ENCODE results near the gene GPX7. TPM values are rescaled to one million over a fixed set of nuclear protein-coding genes. Genes with fewer than 3 reads are reported as not detected.

GPX7 gene
- total RNA-seq, 3 donors from 2014 or later: 17.8 to 24.7 (median 20.3) TPM

DNA sequence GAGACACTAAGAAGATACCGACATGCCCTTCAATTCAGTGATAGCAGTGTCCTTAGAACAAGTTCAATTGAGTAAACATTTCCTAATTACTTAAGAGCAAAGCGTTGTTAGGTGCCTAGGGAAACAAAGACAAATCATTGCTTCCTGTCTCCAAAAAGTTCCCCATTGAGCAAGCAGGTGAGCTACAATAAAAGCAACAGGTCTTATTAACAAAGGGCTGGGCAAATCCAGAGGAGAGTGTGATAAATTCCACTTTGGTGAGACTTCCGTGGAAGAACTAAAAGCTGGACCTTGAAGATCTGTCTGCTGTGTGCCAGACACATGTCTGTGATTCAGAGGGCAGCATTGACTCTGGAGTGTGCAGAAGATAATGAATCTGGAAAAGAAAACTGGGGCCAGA lies 47.4 kb upstream of the GPX7 start:
- TF ChIP-seq POLR2A (IDR thresholded peaks at IDR 0.05) (no peak), POLR2AphosphoS5 (IDR thresholded peaks at IDR 0.05) (no peak)
- TF ChIP-seq, protein P1, sequence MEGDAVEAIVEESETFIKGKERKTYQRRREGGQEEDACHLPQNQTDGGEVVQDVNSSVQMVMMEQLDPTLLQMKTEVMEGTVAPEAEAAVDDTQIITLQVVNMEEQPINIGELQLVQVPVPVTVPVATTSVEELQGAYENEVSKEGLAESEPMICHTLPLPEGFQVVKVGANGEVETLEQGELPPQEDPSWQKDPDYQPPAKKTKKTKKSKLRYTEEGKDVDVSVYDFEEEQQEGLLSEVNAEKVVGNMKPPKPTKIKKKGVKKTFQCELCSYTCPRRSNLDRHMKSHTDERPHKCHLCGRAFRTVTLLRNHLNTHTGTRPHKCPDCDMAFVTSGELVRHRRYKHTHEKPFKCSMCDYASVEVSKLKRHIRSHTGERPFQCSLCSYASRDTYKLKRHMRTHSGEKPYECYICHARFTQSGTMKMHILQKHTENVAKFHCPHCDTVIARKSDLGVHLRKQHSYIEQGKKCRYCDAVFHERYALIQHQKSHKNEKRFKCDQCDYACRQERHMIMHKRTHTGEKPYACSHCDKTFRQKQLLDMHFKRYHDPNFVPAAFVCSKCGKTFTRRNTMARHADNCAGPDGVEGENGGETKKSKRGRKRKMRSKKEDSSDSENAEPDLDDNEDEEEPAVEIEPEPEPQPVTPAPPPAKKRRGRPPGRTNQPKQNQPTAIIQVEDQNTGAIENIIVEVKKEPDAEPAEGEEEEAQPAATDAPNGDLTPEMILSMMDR (IDR thresholded peaks at IDR 0.05): no peak
- intact Hi-C loops (cut with DNase I; ENCODE audit: low total_unique reads): no loop called here
- no peaks in the 10 kb centered on the region for H3K9me3 ChIP-seq
- no peaks in the 10 kb centered on the region for H3K36me3 ChIP-seq
- H3K27me3 ChIP-seq: no peaks in the 10 kb centered on the region
- H3K4me1 ChIP-seq: no peaks in the 10 kb centered on the region
- no peak overlapping the region for H3K27ac ChIP-seq
- DNase-seq (ENCODE audit: low spot score in 2 of 2): no peak
- H3K4me3 ChIP-seq: no peak overlapping the region

GRCh38 chr1:52556641-52557360 lies 45.4 kb upstream of the GPX7 start:
- intact Hi-C loops (cut with DNase I; ENCODE audit: low total_unique reads): no loop called here
- H3K4me3 ChIP-seq: no peak overlapping the region
- H3K4me1 ChIP-seq: no peaks in the 10 kb centered on the region
- no peaks in the 10 kb centered on the region for H3K27me3 ChIP-seq
- no peaks in the 10 kb centered on the region for H3K9me3 ChIP-seq
- TF ChIP-seq POLR2A (IDR thresholded peaks at IDR 0.05): no peak
- TF ChIP-seq POLR2AphosphoS5 (IDR thresholded peaks at IDR 0.05): no peak
- TF ChIP-seq, protein P1 (IDR thresholded peaks at IDR 0.05): no peak
- no peak overlapping the region for H3K27ac ChIP-seq
- H3K36me3 ChIP-seq: no peaks in the 10 kb centered on the region
- no peak for DNase-seq (ENCODE audit: low spot score in 2 of 2)

DNA sequence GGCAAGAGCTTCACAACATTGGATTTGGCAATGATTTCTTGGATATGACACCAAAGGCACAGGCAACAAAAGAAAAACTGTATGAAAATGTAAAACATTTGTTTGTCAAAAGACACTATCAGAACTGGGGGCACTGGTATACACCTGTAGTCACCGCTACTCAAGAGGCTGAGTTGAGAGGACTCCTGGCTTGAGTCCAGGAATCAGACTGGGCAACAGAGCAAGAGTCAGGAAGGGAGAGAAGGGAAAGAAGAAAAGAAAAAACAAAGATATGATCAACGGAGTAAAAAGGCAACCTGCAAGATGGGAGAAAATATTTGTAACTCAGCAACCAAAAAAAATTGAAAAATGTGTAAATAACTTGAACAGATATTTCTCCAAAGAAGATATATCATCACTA lies 43.2 kb upstream of the GPX7 start:
- H3K4me3 ChIP-seq: no peak overlapping the region
- intact Hi-C loops (cut with DNase I; ENCODE audit: low total_unique reads): no loop called here
- no peak for DNase-seq (ENCODE audit: low spot score in 2 of 2)

GRCh38 chr1:52559875-52560274 lies 42.3 kb upstream of the GPX7 start:
- Histone ChIP-seq H3K9me3 (no peaks in the 10 kb centered on the region), H3K4me1 (no peaks in the 10 kb centered on the region), H3K27me3 (no peaks in the 10 kb centered on the region), H3K27ac (no peak overlapping the region), H3K36me3 (no peaks in the 10 kb centered on the region), H3K4me3 (no peak overlapping the region)
- DNase-seq (ENCODE audit: low spot score in 2 of 2): no peak
- intact Hi-C loops (cut with DNase I; ENCODE audit: low total_unique reads): loop anchor here (1.0 kb wide), 1 partner anchor 20 kb away; no protein-coding TSS in a partner anchor
- TF ChIP-seq, protein P1 (IDR thresholded peaks at IDR 0.05): no peak
- TF ChIP-seq POLR2A (IDR thresholded peaks at IDR 0.05): no peak
- TF ChIP-seq POLR2AphosphoS5 (IDR thresholded peaks at IDR 0.05): no peak

More for the DNA sequence above, 43.2 kb upstream of the GPX7 start:
- Histone ChIP-seq H3K27ac (no peak overlapping the region), H3K4me1 (no peaks in the 10 kb centered on the region), H3K27me3 (no peaks in the 10 kb centered on the region), H3K9me3 (no peaks in the 10 kb centered on the region), H3K36me3 (no peaks in the 10 kb centered on the region)
- TF ChIP-seq, protein P1 (IDR thresholded peaks at IDR 0.05): no peak
- no peak for TF ChIP-seq POLR2A (IDR thresholded peaks at IDR 0.05)
- TF ChIP-seq POLR2AphosphoS5 (IDR thresholded peaks at IDR 0.05): no peak

GRCh38 chr1:52562766-52563165 lies 39.4 kb upstream of the GPX7 start:
- intact Hi-C loops (cut with DNase I; ENCODE audit: low total_unique reads): no loop called here
- TF ChIP-seq POLR2A (IDR thresholded peaks at IDR 0.05): no peak
- TF ChIP-seq POLR2AphosphoS5 (IDR thresholded peaks at IDR 0.05): no peak
- TF ChIP-seq, protein P1 (IDR thresholded peaks at IDR 0.05): no peak
- H3K9me3 ChIP-seq: no peaks in the 10 kb centered on the region
- no peaks in the 10 kb centered on the region for H3K4me1 ChIP-seq
- no peak overlapping the region for H3K27ac ChIP-seq
- H3K4me3 ChIP-seq: no peak overlapping the region
- H3K36me3 ChIP-seq: no peaks in the 10 kb centered on the region
- no peak for DNase-seq (ENCODE audit: low spot score in 2 of 2)
- H3K27me3 ChIP-seq: no peaks in the 10 kb centered on the region

All from breast epithelium (tissue), 4 donors.